ENCODE results near the gene PXK. TPM values are rescaled to one million over a fixed set of nuclear protein-coding genes. Genes with fewer than 3 reads are reported as not detected.

The PXK gene
- total RNA-seq, 1 donor from 2014 or later: 29.8 TPM

DNA sequence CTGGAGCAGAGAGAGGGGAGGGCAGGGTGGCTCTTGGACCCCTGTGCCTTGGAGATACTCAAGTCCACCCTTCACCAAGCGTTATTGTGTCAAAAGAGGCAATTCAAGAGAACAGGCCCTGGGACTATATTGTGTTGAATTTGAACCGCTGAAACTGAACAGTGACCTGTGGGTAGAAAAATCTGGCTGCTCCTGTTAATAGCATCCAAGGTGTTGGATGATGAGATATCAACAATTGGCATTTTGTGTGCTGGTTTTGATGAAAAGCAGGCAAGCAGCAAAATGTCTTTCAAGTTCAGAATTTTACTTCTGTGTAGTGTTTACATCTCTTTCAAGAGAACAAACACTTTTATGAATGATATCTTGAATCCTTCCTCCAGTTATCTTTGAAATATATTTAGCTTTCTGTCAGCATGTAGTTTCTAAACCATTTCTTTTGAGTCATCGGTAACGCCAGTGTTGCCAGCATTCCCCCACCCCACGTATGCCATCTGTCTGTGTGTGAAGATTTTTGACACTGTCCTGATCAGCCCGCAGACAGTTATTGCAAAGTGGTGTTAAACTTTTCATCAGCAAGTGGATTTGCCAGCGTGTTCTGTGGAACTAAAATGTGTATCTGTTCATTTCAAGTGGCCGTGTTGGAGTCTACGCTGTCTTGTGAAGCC lies 66.1 kb downstream of the PXK start:
- no peak for TF ChIP-seq CTCF (IDR thresholded peaks at IDR 0.05)
- H3K4me3 ChIP-seq: no peak overlapping the region
- peaks cover 77% of the 10 kb centered on the region for H3K36me3 ChIP-seq
- H3K27ac ChIP-seq: no peak overlapping the region
- no peaks in the 10 kb centered on the region for H3K9me3 ChIP-seq
- intact Hi-C loops (cut with DNase I): no loop called here
- no peaks in the 10 kb centered on the region for H3K27me3 ChIP-seq
- ATAC-seq (no peak), DNase-seq (no peak)
- no peaks in the 10 kb centered on the region for H3K4me1 ChIP-seq

DNA sequence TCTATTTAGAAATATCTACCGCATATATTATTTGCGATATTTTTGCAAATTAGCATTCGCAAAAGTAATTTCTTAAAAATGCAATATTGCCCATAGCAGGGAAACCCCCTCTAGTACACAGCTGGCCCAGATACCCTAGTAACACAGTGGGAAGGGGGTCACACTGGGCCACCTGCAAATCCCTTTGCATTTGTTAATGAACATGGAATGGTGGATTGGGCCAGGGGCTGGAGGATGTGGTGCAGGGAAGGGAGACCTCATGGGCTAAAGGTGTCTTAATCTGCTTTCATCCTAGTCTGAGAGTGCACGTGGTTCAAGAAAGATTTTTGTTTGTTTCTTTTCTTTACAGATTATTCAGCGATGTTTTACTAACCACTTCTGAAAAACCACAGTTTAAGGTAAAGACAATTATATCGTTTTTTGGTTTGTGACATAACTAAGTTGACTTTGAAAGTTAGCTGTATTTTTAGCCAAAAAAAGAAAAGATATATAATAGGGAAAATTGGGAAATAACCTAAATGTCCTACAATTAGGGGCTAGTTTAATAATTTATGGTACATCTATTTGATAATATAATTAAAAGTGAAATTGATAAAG lies 70.9 kb downstream of the PXK start:
- Histone ChIP-seq H3K4me1 (no peaks in the 10 kb centered on the region), H3K27me3 (no peaks in the 10 kb centered on the region), H3K9me3 (no peaks in the 10 kb centered on the region), H3K27ac (no peak overlapping the region), H3K36me3 (peaks cover 52% of the 10 kb centered on the region), H3K4me3 (no peak overlapping the region)
- intact Hi-C loops (cut with DNase I): loop anchor here (10.0 kb wide), 1 partner anchor 69 kb away; the partner anchor contains the start of gene PXK
- no peak for DNase-seq
- no peak for ATAC-seq
- no peak for TF ChIP-seq CTCF (IDR thresholded peaks at IDR 0.05)

DNA sequence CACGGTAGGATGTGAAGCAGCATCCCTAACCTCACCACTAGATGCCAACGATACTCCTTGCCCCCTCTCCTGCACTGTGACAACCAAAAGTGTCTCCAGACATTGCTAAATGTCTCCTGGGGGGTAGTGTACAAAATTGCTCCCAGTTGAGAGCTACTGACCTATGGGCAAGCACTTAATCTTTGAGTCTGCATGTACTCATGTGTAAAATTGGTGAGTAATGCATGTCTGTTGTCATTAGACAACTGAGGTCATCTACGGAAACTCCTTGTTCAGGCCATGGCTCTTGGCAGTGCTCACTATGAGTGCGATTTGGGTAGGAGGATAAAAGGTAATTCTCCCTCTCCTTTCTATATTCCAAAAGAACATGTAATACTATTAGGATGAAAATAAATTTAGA lies 71.7 kb downstream of the PXK start:
- no peak overlapping the region for H3K4me3 ChIP-seq
- no peaks in the 10 kb centered on the region for H3K9me3 ChIP-seq
- ATAC-seq: no peak
- intact Hi-C loops (cut with DNase I): loop anchor here (10.0 kb wide), 1 partner anchor 70 kb away; the partner anchor contains the start of gene PXK
- TF ChIP-seq CTCF (IDR thresholded peaks at IDR 0.05): no peak
- DNase-seq: no peak
- no peak overlapping the region for H3K27ac ChIP-seq
- H3K4me1 ChIP-seq: no peaks in the 10 kb centered on the region
- peaks cover 52% of the 10 kb centered on the region for H3K36me3 ChIP-seq
- no peaks in the 10 kb centered on the region for H3K27me3 ChIP-seq

GRCh38 chr3:58408906-58409305 lies 76.2 kb downstream of the PXK start:
- Histone ChIP-seq H3K4me3 (no peak overlapping the region), H3K9me3 (no peaks in the 10 kb centered on the region), H3K27me3 (no peaks in the 10 kb centered on the region), H3K36me3 (peaks cover 44% of the 10 kb centered on the region), H3K4me1 (no peaks in the 10 kb centered on the region), H3K27ac (no peak overlapping the region)
- DNase-seq (no peak), ATAC-seq (no peak)
- no peak for TF ChIP-seq CTCF (IDR thresholded peaks at IDR 0.05)
- intact Hi-C loops (cut with DNase I): loop anchor here (10.0 kb wide), 1 partner anchor 74 kb away; the partner anchor contains the start of gene PXK

DNA sequence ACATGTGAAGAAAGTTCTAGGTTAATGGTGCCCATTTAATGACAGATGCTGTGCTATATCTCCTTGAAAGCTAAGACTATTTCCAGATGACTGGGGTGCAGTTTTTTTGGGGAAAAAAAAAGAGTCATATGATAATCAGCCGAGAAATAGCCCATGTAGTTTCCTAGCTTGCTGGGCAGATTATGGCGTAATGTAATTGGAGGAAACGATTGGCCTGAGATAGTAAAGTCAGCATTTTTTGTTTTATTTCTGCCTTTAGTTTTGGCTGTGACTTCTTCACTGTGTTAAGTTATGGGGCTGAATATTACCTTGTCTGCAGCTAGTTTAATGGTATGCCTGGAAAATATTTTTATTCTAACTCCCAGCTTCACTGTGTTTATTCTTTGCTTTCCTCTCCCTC lies 77.0 kb downstream of the PXK start:
- TF ChIP-seq CTCF (IDR thresholded peaks at IDR 0.05): no peak
- H3K27me3 ChIP-seq: no peaks in the 10 kb centered on the region
- no peak overlapping the region for H3K4me3 ChIP-seq
- H3K4me1 ChIP-seq: no peaks in the 10 kb centered on the region
- H3K36me3 ChIP-seq: peaks cover 44% of the 10 kb centered on the region
- no peak for DNase-seq
- intact Hi-C loops (cut with DNase I): loop anchor here (10.0 kb wide), 2 partner anchors 75 to 95 kb away; partner anchors contain the start of gene PXK
- H3K27ac ChIP-seq: no peak overlapping the region
- no peaks in the 10 kb centered on the region for H3K9me3 ChIP-seq
- ATAC-seq: no peak

All from upper lobe of right lung (tissue), 1 donor.